ENCODE data around the gene BCKDK. TPM values are rescaled to one million over a fixed set of nuclear protein-coding genes. Genes with fewer than 3 reads are reported as not detected.

BCKDK gene
- total RNA-seq, 1 donor = 11.0 TPM

- no peaks in the 10 kb centered on the region for H3K9me3 ChIP-seq (ENCODE audit: low read depth, low read length)
- no peaks in the 10 kb centered on the region for H3K27me3 ChIP-seq (ENCODE audit: insufficient read depth, low read length)
- H3K4me1 ChIP-seq (ENCODE audit: insufficient read depth, low read length) = peaks cover 25% of the 10 kb centered on the region
- no peak overlapping the region for H3K4me3 ChIP-seq (ENCODE audit: low read length)
These were observed 1.4 kb upstream of the BCKDK start for GRCh38 chr16:31106509-31107464.

- peaks cover 28% of the 10 kb centered on the region for H3K4me1 ChIP-seq (ENCODE audit: insufficient read depth, low read length)
- H3K27me3 ChIP-seq (ENCODE audit: insufficient read depth, low read length) = no peaks in the 10 kb centered on the region
- H3K4me3 ChIP-seq (ENCODE audit: low read length) = no peak overlapping the region
These were observed 720 bp upstream of the BCKDK start for GRCh38 chr16:31107465-31107867.

DNA sequence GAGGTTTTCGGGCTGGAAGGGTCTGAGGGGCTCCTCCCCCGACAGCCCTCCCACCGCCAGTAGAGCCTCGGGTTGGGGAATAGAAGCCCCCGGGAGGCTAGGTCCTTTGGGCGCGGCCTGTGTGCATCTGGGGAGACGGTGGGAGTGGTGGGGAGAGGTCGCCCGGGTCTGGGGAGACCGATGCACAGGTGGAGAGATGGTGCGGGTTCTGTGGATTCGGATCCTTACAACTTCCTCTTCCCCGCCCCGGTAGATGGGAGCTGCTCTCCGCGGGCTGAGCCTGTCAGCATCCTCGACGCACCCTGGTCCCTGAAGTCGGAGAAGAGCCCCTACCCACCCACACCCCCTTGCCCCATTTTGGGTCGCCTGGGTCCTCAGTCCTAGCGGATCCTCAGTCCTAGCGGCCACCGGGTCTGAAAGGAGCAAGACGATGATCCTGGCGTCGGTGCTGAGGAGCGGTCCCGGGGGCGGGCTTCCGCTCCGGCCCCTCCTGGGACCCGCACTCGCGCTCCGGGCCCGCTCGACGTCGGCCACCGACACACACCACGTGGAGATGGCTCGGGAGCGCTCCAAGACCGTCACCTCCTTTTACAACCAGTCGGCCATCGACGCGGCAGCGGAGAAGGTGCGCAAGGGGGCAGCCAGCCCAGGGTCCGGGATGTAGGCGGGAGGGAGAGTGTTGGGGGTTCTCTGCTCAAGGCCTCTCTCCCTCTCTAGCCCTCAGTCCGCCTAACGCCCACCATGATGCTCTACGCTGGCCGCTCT, 790 bp downstream of the BCKDK start:
- peaks cover 43% of the 10 kb centered on the region for H3K4me1 ChIP-seq (ENCODE audit: insufficient read depth, low read length)
- H3K4me3 ChIP-seq (ENCODE audit: low read length) = peak overlapping the region; percentile 82
- H3K9me3 ChIP-seq (ENCODE audit: low read depth, low read length) = no peaks in the 10 kb centered on the region
- no peaks in the 10 kb centered on the region for H3K27me3 ChIP-seq (ENCODE audit: insufficient read depth, low read length)

More at GRCh38 chr16:31107465-31107867, 720 bp upstream of the BCKDK start:
- no peaks in the 10 kb centered on the region for H3K9me3 ChIP-seq (ENCODE audit: low read depth, low read length)

GRCh38 chr16:31109622-31110021, 1.4 kb downstream of the BCKDK start:
- H3K9me3 ChIP-seq (ENCODE audit: low read depth, low read length) = no peaks in the 10 kb centered on the region
- H3K27me3 ChIP-seq (ENCODE audit: insufficient read depth, low read length) = no peaks in the 10 kb centered on the region
- peaks cover 50% of the 10 kb centered on the region for H3K4me1 ChIP-seq (ENCODE audit: insufficient read depth, low read length)

GRCh38 chr16:31110106-31111034, 2.2 kb downstream of the BCKDK start:
- no peaks in the 10 kb centered on the region for H3K9me3 ChIP-seq (ENCODE audit: low read depth, low read length)
- no peaks in the 10 kb centered on the region for H3K27me3 ChIP-seq (ENCODE audit: insufficient read depth, low read length)
- H3K4me1 ChIP-seq (ENCODE audit: insufficient read depth, low read length) = peaks cover 55% of the 10 kb centered on the region
- no peak overlapping the region for H3K4me3 ChIP-seq (ENCODE audit: low read length)

More at GRCh38 chr16:31109622-31110021, 1.4 kb downstream of the BCKDK start:
- H3K4me3 ChIP-seq (ENCODE audit: low read length) = no peak overlapping the region

DNA sequence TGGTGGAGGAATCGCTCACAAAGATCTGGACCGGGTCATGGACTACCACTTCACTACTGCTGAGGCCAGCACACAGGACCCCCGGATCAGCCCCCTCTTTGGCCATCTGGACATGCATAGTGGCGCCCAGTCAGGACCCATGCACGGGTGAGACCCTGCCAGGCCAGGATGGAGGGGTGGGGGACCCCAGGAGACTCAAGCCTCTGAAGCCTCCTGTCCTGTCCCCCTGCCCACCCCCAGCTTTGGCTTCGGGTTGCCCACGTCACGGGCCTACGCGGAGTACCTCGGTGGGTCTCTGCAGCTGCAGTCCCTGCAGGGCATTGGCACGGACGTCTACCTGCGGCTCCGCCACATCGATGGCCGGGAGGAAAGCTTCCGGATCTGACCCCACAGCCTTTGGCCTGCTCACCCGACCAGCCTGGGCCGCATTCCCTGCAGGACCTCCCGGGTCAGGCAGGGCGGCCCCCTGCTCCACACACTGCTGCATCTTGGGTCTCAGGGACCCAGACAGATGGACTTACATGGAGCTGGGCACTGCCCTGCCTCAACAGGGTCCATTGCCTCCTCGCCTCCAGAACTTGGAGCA, 3.8 kb downstream of the BCKDK start:
- no peaks in the 10 kb centered on the region for H3K9me3 ChIP-seq (ENCODE audit: low read depth, low read length)
- no peak overlapping the region for H3K4me3 ChIP-seq (ENCODE audit: low read length)
- peaks cover 61% of the 10 kb centered on the region for H3K4me1 ChIP-seq (ENCODE audit: insufficient read depth, low read length)
- H3K27me3 ChIP-seq (ENCODE audit: insufficient read depth, low read length) = no peaks in the 10 kb centered on the region

GRCh38 chr16:31112711-31113110, 4.5 kb downstream of the BCKDK start:
- Histone ChIP-seq H3K4me1 (ENCODE audit: insufficient read depth, low read length) (peaks cover 60% of the 10 kb centered on the region), H3K9me3 (ENCODE audit: low read depth, low read length) (no peaks in the 10 kb centered on the region), H3K27me3 (ENCODE audit: insufficient read depth, low read length) (no peaks in the 10 kb centered on the region), H3K4me3 (ENCODE audit: low read length) (no peak overlapping the region)

- peaks cover 60% of the 10 kb centered on the region for H3K4me1 ChIP-seq (ENCODE audit: insufficient read depth, low read length)
- no peak overlapping the region for H3K4me3 ChIP-seq (ENCODE audit: low read length)
- H3K9me3 ChIP-seq (ENCODE audit: low read depth, low read length) = no peaks in the 10 kb centered on the region
- H3K27me3 ChIP-seq (ENCODE audit: insufficient read depth, low read length) = no peaks in the 10 kb centered on the region
These were observed 5.2 kb downstream of the BCKDK start for GRCh38 chr16:31113121-31114120.

GRCh38 chr16:31114468-31114867, 6.3 kb downstream of the BCKDK start:
- Histone ChIP-seq H3K4me1 (ENCODE audit: insufficient read depth, low read length) (peaks cover 61% of the 10 kb centered on the region), H3K9me3 (ENCODE audit: low read depth, low read length) (no peaks in the 10 kb centered on the region), H3K27me3 (ENCODE audit: insufficient read depth, low read length) (no peaks in the 10 kb centered on the region), H3K4me3 (ENCODE audit: low read length) (no peak overlapping the region)

- H3K4me1 ChIP-seq (ENCODE audit: insufficient read depth, low read length) = peaks cover 59% of the 10 kb centered on the region
- peak within 1 kb of the TSS; percentile 58 for H3K4me3 ChIP-seq (ENCODE audit: low read length)
- no peaks in the 10 kb centered on the region for H3K27me3 ChIP-seq (ENCODE audit: insufficient read depth, low read length)
- H3K9me3 ChIP-seq (ENCODE audit: low read depth, low read length) = no peaks in the 10 kb centered on the region
These were observed 9.4 kb downstream of the BCKDK start, which contains the start of gene KAT8 for GRCh38 chr16:31117384-31118222. KAT8 (plus strand) TSS chr16:31117664; CDS start chr16:31117682, 18 bp downstream.

- Histone ChIP-seq H3K4me1 (ENCODE audit: insufficient read depth, low read length) (peaks cover 50% of the 10 kb centered on the region), H3K27me3 (ENCODE audit: insufficient read depth, low read length) (no peaks in the 10 kb centered on the region)
These were observed 10.3 kb downstream of the BCKDK start for GRCh38 chr16:31118223-31119155.

DNA sequence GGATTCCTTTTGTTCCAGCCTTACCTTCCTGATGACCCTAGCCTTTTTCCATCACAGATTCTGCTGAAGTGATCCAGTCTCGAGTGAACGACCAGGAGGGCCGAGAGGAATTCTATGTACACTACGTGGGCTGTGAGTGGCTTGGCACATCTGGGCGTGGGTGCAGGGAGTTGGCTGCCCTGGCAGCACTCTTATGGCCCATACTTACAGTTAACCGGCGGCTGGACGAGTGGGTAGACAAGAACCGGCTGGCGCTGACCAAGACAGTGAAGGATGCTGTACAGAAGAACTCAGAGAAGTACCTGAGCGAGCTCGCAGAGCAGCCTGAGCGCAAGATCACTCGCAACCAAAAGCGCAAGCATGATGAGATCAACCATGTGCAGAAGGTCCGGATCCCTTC, 11.9 kb downstream of the BCKDK start:
- Histone ChIP-seq H3K9me3 (ENCODE audit: low read depth, low read length) (no peaks in the 10 kb centered on the region), H3K4me1 (ENCODE audit: insufficient read depth, low read length) (peaks cover 35% of the 10 kb centered on the region), H3K27me3 (ENCODE audit: insufficient read depth, low read length) (no peaks in the 10 kb centered on the region), H3K4me3 (ENCODE audit: low read length) (no peak overlapping the region)

More at GRCh38 chr16:31118223-31119155, 10.3 kb downstream of the BCKDK start:
- Histone ChIP-seq H3K9me3 (ENCODE audit: low read depth, low read length) (no peaks in the 10 kb centered on the region), H3K4me3 (ENCODE audit: low read length) (peak overlapping the region; percentile 58)
